LNCaP clone FGC (cell line): Measurements from ENCODE around the gene HOOK2.
"Not testable (repeated sequence)": the region's sequence is repeated elsewhere in the genome, so short reads cannot be mapped to it uniquely, and the experiment has no call there.

ENCODE experiments used
- DNase-seq: peaks from one replicate; pipeline ENCODE4 v3.0.0-alpha.2; 2011; ENCODE audit warnings: low read depth
- H3K4me3 ChIP-seq: 2 replicates; pipeline ENCODE4 v1.5.1; 2011; ENCODE audit warnings: mild to moderate bottlenecking, low read depth, low read length, control low read depth
- CTCF ChIP-seq: IDR thresholded peaks from 2 replicates; pipeline ENCODE4 v1.5.1; 2012; ENCODE audit warnings: mild to moderate bottlenecking; ENCODE audit not compliant: control insufficient read depth, insufficient read depth; ENCODE audit errors: extremely low read depth

The HOOK2 gene

GRCh38 chr19:12731337-12731736 is 44.0 kb downstream of the HOOK2 start:
- DNase-seq = no peak
- no peak overlapping the region for H3K4me3 ChIP-seq
- no peak for TF ChIP-seq CTCF

- TF ChIP-seq CTCF = no peak
Observed at GRCh38 chr19:12730064-12730463, 45.3 kb downstream of the HOOK2 start.

GRCh38 chr19:12727745-12728433 is 47.5 kb downstream of the HOOK2 start:
- no peak for TF ChIP-seq CTCF
- no peak for DNase-seq

More at GRCh38 chr19:12730064-12730463, 45.3 kb downstream of the HOOK2 start:
- H3K4me3 ChIP-seq = no peak overlapping the region
- DNase-seq = no peak

GRCh38 chr19:12726988-12727316 is 48.4 kb downstream of the HOOK2 start:
- H3K4me3 ChIP-seq = no peak overlapping the region
- no peak for DNase-seq
- TF ChIP-seq CTCF = no peak

More at GRCh38 chr19:12727745-12728433, 47.5 kb downstream of the HOOK2 start:
- no peak overlapping the region for H3K4me3 ChIP-seq

- DNase-seq, H3K4me3 ChIP-seq: not testable (repeated sequence)
Observed at GRCh38 chr19:12725612-12726011, 49.7 kb downstream of the HOOK2 start.

DNA sequence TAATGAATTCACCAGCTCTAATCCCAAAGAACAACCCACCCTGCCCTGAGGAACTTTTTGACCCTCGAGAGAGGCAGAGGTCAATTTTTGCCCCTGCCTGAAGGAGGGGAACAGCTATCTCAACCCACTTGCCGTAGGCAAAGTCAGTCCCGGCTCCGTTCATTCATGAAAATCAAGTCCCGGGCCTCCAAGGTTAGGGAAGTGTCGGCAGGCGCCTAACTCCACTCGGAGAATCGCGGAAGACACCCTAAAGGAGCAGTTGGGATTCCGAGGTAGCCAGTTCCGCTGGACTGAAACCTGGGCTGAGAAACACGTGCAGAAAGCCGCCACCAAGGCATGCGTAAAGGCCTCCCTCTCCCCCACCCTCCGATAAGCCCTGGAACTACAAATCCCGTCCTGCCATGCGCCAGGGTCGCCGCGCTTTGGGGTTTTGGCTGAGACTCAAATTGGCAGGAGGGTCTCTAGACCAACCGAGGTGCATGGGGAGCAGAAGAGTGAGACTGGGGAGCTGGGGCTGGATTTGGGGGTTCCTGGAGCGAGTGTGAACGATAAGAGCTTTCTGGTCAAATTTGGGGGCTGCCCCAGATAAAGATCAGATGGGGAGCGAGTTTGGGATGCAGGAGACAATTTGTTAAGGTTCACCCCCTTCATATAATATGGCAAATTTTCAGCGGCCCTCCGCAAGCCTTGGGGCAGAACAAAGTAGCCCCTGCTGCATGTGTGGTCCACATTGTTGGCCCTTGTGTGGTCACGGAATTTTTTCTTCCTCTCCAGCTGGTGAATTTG is 51.5 kb downstream of the HOOK2 start, which contains the start of gene TNPO2:
TSS of gene TNPO2 (minus strand) at position 292 of the 786 bp plus-strand sequence. CDS start 2,955 bp downstream, outside the sequence.
- DNase-seq = peak; percentile 32
- H3K4me3 ChIP-seq = peak within 1 kb of the TSS; percentile 79
- TF ChIP-seq CTCF = no peak

DNA sequence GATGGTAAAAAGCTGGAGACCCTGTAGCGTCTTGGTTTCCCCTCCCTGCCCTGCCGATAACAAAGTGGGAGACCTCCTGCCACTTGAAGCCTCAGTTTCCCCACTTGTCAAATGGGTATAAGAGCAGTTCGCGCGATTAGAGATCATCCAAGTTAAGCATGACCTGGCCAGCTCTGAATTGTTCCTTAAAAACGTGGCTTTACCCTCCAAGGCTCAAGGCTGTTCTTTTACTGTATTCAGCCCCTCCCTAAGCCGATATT is 52.0 kb downstream of the HOOK2 start:
- DNase-seq = no peak
- H3K4me3 ChIP-seq = peak overlapping the region; percentile 79
- TF ChIP-seq CTCF = no peak
